Measurements from ENCODE around the gene MAB21L4.

DNA sequence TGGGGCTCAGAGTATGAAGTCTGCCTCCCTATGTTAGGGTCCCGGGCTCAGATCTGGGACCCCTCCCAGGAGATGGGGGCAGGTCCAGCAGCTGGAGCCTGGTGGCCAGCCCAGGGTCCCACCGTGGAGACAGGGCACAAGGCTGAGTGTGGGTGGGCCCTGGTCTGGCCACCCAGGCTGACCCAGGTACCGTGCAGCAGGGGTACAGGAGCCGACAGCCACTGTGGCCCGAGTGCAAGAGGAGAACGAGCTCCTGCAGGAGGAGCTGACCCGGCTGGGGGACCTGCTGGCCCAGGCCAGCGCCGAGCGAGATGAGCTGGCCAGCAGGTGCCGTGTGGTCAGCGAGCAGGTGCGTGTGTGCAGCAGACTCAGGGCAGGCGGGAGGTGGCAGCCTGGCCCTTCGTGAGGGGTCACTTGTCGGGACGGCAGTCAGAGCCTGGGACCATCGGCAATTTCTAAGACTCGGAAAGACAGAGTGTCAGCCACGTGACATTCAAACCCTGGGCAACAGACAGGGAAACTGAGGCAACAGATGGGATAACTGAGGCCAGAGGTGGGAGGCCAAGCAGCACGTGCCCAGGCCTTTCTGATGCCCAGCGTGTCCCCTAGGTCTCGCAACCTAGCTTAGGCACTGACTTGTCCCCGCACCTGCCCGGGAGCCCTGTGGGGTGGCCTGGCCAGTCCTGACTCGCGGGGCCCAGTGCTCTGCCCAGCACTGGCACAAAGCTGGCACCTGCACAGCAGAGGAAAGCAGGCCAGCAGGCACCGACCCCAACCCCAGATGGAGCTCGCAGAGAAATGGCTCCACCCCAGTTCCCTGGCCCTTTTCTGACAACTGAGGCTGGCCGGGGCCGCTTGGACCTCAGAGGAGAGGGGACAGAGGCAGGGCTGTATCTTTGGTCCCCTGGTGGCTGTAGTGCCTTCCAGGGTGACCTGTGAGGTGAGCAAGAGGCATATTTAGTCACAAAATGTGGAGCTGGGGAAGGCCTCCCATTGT lies 24.1 kb upstream of the MAB21L4 start:
- TF ChIP-seq, protein P1, sequence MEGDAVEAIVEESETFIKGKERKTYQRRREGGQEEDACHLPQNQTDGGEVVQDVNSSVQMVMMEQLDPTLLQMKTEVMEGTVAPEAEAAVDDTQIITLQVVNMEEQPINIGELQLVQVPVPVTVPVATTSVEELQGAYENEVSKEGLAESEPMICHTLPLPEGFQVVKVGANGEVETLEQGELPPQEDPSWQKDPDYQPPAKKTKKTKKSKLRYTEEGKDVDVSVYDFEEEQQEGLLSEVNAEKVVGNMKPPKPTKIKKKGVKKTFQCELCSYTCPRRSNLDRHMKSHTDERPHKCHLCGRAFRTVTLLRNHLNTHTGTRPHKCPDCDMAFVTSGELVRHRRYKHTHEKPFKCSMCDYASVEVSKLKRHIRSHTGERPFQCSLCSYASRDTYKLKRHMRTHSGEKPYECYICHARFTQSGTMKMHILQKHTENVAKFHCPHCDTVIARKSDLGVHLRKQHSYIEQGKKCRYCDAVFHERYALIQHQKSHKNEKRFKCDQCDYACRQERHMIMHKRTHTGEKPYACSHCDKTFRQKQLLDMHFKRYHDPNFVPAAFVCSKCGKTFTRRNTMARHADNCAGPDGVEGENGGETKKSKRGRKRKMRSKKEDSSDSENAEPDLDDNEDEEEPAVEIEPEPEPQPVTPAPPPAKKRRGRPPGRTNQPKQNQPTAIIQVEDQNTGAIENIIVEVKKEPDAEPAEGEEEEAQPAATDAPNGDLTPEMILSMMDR (IDR thresholded peaks at IDR 0.05), result no peak
- no peak for TF ChIP-seq POLR2A (IDR thresholded peaks at IDR 0.05)

Data from lower leg skin (tissue), 3 donors.